CD4-positive, alpha-beta T cell treated with Interleukin-17A for 1 hour (primary cell): ENCODE measurements around the gene NANP.
A peak's percentile ranks its signal among the peaks of the same experiment; 100 is the strongest.
"Not testable (repeated sequence)": the region's sequence is repeated elsewhere in the genome, so short reads cannot be mapped to it uniquely, and the experiment has no call there.

Source experiments
- DNase-seq: peaks from one replicate; pipeline ENCODE4 v3.0.0-alpha.2; 2020

The NANP gene, protein sequence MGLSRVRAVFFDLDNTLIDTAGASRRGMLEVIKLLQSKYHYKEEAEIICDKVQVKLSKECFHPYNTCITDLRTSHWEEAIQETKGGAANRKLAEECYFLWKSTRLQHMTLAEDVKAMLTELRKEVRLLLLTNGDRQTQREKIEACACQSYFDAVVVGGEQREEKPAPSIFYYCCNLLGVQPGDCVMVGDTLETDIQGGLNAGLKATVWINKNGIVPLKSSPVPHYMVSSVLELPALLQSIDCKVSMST

DNA sequence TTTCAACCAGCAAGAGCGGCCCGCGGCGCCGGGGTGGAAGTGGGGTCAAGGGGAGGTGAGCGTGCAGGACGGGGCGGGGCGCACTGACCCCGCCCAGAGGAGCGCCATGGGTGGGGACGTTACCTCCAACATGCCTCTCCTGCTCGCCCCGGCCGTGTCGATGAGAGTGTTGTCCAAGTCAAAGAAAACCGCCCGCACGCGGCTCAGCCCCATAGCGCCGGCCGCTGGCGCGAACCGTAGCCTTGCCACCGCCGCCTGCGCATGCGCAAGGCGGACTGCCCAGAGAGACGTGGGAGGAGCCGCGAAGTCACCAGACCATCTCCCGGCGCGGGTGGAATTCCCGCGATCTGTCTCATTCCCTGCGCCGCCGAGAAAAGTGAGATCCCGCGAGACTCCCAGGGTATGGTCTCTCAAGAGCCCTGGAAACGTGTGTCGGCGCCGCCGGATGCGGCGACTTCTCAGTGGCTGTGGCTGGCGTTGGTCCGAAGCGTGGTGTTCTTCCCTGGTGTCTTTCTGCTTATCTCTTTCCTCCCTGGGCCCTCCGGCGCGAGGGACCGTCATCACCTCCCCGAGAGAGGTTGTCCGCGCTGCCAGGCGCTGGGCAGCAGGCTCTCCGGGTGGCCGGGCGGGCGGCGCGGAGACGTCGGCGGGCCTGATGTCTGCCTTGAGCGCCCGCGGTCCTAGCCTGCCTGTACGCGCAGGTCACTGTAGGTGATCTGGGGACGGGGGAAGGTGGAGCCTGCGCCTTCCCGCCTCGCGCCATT, at the start of gene NANP:
Gene NANP (minus strand): TSS at position 279 of the 764 bp plus-strand sequence. CDS start 66 bp downstream, at position 213.
- peak; percentile 92 for DNase-seq

DNA sequence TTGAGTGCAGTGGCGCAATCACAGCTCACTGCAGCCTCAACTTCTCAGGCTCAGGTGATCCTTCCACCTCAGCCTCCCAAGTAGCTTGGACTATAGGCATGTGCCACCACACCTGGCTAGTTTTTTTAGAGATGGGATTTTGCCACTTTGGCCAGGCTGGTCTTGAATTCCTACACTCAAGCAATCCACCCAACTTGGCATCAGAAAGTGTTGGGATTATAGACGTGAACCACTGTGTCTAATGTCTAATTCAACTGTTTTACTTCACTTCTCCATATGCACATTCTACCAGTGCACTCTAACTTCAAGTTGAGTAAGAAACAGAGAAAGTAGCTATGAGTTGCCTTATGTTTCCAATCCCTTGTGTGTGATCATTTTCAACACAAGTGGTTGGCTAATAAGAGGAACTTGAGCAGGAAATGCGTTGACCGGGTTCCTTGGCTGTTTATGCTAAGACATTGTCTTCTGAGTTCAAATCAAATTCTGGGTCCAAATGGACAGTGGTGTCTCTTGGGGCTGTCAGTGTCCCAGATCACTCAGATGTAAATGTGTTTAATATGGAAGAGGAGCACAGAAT, 48.9 kb upstream of the NANP start:
- no peak for DNase-seq

DNA sequence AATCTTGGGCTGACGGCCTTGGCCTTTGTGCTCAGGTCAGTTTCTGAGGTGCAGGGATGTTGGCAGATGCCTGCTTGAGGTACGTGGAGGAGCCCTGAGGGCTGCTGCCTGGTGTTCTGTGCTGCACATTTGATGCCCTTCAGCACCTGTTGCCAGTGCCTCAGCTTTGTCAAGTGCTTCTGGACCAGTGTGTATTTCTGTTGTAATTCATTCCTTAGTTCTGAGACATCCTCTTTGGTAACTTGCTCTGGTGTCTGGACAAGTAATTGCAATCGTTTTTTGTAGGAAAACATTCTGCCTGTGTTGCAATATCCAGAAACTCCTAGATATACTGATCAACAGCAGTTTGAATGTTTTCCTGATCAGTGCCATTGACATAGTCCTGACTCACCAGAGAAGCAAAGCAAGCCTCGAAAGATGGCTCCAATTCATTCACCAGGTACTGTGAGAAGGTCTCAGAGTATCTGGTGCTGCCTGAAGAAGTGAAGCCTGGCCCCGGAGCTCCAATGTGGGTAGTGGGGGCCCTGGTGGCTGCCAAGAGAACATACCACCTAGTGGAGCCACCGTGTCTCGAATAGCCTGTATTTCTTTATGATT, 46.1 kb upstream of the NANP start:
- no peak for DNase-seq

DNA sequence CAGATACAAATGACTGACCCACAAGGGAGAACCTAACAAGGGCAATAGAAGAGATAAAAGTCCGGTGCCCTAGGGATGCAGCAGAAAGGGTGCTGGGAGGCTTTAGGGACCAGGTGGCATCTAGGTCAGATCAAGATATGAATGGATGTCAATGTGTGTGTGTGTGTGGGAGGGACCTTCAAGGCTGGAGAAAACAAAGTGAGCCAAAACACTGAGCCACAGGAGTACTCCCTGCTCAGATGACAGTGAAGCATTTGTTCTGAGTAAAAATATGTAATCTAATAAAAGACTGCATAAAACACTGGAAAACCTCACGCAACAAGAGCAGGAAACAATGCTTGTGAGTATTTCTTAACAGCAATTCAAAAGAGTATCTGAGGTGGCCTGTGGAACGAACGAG, 44.6 kb upstream of the NANP start:
- DNase-seq: no peak

DNA sequence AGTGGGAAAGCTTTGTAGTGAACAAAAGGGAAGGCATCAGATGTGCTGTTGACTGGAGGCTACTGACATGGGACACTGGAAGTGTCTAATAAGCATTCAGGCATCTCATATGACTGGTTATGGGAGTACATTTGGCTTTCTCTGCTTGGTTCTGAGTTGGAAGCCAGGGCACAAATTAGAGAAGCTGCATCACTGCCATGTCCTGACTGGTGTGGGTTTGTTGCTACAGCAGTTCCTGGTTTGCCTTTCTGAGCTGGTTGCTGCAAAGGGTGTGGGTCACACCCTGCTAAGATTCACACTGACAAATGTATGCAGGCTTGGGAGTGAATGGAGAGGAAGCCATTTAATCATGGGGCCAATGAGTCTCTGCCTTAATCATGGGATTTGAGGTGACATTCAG, 36.2 kb upstream of the NANP start:
- no peak for DNase-seq

DNA sequence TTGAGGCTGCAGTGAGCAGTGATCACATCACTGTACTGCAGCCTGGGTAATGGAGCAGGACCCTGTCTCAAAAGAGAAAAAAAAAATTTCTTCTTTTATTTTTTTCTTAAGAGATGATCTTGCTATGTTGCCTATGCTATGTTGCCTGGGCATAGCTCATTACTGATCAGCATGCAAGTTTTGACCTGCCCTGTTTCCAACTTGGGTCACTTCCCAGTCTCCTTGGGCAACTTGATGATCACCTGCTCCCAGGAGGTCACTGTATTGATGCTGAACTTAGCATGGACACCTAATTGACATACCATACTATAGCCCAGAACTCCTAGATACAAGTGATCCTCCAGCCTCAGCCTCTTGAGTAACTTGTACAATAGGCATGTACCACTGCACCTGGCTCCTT, 30.7 kb upstream of the NANP start:
- no peak for DNase-seq

DNA sequence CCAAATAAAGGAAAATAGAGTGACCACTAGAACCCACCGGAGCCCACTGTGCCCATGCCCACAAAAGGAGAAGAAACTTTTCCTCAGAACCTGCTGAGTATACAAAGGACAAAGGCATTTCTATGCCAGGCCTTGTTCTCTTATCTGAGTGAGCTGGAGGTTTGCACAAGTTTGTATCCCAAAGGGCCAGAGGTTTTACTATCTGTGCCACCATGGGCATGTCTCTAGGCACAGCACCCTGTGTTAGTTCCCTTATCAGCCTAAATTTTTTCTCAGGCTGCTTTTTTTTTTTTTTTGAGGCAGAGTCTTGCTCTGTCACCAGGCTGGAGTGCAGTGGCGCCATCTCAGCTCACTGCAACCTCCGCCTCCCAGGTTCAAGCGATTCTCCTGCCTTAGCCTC, 29.1 kb upstream of the NANP start:
- DNase-seq: not testable (repeated sequence)

DNA sequence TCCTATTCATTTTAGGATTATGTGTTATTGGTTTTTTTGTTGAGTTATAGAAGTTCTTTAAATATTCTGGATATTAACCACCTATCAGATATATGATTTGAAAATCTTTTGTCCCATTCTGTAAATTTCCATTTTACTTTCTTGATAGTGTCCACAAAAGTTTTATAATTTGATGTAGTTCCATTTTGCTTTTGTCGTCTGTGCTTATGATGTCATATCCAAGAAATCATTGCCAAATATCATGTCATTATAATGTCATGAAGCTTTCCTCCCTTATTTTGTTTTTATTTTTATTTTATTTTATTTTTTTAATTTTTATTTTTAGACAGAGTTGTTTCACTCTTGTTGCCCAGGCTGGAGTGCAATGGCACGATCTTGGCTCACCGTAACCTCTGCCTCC, 21.0 kb upstream of the NANP start:
- no peak for DNase-seq

DNA sequence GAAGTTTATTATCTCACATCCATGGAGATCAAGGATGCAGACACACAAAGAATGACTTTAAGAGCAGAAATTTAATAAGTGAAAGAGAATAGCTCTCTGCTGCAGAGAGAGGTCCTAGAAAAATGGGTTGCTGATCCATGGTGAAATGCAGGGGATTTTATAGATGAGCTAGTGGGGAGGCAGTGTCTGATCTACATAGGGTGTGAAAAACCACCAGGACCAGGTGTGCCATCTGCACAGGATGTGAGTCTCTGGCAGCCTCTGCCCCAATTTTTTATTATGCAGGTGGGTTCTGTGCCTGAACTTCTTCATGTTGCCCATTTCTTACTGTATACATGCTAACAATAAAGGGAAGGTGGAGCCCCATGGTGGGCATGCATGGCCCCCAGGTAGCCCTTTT, 19.9 kb upstream of the NANP start:
- DNase-seq: peak; percentile 10

DNA sequence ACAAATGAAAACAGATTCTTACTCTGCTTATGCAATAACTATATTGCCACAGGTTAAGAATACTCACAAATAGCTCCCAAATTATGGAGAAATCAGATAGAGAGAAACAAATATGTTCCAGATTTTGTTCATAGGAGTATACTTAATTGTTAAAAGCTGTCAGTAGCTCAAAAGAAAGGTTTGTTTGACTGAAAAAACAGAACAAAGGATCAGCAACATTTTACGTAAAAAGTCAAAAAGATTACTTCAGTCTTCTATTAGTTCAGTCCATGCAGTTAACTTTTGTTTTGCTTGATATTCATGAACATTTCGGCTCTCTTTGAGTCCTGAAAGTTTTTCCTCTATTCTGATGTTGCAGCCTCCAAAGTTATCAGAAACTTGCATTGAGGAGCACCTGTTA, 13.4 kb upstream of the NANP start:
- DNase-seq: no peak

DNA sequence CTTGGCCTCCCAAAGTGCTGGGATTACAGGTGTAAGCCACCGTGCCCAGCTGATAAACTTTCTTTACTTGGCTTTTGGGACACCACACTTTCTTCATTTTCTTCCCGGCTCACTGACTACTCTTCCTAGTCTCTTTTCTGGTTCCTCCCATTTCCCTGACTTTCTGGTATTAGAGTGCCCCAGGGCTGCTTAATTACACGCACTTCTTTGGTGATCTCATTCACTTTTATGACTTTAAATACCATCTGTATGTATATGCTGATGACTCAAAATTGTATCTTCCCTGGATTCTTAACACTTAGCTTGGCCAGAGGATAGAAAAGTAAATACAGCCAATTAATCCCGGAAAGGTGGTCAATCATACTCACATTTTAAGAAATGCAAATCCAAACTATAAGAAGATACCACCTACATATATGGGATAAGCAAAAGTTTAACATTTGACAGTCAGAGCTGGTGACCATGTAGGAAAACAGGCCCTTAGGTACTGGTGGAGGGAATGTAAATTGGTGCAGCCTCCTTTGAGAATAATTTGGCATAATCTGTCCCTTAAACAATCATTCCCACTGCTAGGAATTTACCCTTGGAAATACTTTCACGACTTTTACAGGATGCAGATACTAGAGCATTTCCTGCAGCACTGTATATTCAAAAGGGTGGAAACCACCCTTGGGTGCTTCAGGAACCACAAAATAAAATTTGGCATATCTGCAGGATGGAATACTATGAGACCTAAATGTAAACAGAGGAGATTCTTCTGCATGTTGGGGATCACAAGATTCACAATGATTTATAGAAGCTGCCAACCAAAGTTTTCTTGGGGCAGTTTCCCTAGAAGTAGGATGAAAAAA, 9.4 kb upstream of the NANP start:
- no peak for DNase-seq

DNA sequence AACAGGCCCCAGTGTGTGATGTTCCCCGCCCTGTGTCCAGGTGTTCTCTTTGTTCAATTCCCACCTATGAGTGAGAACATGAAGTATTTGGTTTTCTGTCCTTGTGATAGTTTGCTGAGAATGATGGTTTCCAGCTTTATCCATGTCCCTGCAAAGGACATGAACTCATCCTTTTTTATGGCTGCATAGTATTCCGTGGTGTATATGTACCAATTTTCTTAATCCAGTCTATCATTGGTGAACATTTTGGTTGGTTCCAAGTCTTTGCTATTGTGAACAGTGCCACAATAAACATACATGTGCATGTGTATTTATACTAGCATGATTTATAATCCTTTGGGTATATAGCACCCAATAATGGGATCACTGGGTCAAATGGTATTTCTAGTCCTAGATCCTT, 6.8 kb upstream of the NANP start:
- not testable (repeated sequence) for DNase-seq

DNA sequence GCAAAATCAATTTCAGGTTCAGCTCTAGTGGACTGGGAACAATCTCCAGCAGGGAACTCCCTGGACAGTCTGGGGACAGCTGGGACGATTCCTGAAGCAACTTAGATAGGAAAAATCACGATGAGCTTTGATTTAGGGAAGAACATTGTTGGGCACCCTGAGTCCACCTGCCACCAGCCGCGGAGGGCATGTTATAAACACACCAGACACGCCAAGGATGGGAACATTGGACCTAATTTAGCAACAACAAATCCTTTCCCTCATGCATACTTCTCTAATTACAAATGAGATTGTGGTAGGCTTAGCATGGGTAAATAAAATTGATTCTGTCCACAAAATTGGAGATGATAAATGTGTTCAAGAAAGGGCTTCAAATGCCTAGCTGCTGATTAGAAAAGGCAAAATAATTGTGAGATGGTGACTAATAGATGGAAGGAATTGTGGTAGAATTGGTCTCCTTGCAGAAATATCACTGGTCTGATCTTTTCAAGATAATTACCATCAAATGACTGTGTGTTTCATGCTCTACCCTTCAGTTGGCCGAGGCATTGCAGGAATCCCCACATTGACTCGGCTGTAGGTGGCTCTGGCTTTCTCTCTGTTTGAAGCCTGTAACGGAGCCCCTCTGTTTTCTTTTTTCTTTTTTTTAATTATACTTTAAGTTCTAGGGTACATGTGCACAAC, 6.1 kb upstream of the NANP start:
- DNase-seq: no peak

DNA sequence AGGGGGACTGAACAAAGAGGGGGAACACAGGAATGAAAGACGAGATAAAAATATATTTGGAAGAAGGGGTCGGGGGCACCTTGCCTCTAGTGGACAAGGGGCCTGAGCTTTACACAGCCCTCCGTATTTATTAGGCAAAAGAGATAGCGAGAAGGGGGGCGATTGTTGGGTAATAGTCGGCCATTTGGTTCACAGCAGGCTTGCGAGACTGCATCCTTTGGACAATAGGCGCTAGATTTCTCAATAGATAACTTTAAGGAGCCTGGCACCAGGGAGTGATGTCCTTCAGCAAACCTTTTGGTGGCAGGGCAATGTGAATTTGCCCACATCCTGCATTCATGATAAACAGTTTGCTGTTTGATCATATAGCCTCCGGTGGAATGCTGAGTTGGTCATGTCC, 3.0 kb upstream of the NANP start:
- DNase-seq: no peak

DNA sequence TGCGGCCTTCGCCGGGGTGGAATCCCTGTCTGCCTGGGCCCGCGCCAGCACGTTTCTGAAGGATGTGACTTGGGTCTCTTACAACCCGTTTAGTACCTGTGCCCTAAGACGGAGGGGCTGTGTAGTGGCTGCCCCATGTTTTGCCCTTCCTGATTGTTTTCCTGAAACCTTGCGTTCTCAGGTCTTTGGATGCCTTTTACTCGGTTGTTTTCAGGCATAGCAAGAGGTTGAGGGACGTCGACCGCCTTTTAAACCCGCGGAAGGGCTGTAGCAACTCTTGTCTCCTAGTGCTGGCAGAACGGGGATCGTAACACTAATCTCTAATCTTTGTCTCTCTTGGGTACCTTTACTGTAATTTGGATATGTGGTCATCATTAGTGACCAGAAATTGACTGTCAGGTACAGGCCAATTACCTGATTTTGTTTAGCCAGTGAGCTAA, 706 bp upstream of the NANP start:
- no peak for DNase-seq

DNA sequence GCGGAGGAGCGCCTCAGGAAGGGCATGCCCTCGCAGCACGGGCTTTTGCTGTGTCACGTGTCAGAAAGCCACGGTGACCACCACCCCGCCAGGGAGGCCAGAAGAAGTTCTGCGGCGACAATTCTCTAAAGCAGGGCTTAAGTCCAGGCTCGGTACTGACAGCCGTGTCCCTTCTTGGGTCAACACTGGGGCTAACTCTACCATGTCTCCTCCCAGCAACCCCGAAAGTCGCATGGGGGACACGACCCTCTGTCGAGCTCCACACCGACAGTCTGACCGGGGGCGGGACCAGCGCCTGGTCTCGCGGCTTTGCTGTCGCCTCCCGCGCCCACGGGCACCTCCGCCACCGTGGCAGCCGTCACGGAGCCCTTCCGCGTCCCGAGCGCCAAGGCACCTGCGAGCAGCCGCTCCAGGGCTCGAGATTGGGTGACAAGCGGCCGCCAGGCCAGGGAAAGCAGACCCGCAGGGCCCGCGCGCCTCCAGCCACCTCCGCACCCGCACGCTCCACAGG, 534 bp downstream of the NANP start:
- DNase-seq: peak; percentile 31

DNA sequence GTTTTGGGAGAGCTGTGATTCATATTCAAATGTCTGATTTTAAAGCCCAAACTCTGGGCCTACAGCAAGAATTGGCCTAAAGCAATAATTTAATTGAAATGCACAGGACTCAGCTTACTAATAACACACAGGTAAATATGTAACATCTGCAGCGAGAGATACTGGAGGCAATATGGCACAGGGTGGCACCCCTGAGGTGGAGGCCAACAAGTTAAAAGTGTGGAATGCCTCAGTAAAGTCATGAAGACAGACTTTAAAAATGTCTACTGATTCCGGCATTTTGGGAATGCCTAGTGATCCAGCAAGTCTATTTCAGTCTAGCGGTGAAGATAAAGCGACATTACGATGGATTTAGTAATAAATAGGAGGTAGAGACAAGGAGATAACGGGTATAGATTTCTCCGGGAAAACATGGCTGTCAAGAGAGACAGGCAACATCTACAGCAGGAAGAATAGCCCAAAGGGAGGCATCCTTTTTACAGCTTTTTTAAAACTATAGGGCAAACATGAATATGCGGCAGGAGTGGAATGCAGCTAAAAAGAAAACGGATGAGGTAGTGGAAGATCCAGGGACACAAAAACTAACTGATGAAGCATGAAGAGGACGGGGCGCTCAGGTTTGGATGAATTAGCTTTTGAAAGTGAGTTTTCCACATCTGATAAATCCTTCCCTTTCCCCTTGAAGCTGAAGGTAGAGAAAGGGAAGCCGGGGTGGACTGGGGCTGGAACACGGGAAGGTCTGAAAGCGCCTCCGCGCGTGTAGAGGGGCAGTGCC, 1.2 kb downstream of the NANP start:
- no peak for DNase-seq

DNA sequence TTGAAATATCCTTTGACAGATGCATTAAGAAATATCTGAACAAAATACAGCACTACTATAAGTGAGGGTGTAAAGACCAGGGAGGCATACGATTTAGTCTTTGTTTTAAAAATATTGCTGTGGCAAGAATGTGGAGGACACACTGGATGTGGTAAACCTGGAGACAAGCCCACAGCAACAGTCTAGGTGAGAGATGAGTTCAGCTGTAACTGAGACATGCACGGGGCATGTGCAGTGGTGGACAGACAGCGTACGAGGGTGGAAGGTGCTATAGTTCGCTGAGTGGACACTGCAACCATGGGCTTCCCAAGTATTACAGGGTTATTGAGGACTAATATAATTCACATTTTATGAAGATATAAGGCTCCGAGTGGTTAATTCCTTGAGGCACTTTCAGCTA, 1.8 kb downstream of the NANP start:
- DNase-seq: no peak

DNA sequence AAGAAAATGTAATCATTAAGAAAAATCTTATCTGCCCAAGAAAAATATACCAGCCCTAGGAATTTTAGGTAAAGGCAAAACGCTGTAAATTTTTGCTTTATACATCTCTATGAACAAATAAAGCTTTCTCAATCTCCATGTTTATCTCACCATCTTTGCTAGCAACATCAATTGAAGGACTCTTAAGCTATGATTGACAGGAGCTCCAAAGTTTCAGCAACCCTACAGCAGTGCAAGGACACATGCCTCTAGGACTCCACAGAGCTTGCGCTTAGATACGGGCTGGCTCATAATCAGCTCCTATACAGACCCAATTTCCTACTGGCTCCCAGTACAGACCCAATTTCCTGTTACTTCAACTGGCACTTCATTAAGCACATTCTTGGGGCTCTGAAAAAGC, 4.3 kb downstream of the NANP start:
- no peak for DNase-seq

DNA sequence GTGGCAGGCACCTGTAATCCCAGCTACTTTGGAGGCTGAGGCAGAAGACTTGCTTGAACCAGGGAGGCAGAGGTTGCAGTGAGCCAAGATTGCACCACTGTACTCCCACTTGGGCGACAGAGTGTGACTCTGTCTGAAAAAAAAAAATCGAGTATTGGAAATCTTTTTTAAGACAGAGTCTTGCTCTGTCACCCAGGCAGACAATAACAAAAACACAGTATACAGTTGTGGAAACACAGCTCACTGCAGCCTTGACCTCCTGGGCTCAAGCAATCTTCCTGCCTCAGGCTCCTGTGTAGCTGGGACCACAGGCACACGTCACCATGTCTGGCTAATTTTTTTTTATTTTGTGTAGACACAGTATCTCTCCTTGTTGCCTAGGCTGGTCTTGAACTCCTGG, 15.0 kb downstream of the NANP start:
- DNase-seq: no peak

DNA sequence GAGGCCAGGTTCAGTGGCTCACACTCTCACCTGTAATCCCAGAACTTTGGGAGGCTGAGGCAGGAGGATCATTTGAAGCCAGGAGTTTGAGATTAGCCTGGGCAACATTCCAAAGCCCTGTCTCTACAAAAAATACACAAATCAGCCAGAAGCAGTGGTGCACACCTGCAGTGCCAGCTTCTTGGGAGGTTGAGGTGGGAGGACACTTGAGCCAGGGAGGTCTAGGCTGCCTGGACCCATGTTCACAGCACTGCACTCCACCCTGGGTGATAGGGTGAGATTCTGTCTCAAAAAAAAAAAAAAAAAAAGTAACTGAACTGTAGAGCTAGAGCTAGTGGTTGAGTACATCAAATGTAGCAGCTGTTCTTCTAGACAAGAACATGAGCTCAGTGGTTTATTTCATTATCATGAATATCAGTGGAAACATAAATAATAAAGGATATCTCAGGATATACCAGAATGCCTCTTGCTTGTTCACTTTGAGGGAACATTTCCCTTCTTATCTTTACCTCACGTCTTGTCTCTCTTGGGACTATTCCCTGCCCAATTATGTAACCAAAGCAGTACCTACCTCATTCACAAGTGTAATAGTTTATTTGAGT, 17.6 kb downstream of the NANP start:
- DNase-seq: no peak
